Astrocyte of the cerebellum (primary cell): Measurements from ENCODE around the gene SRCAP.

ENCODE experiments used
- DNase-seq: peaks from one replicate; pipeline ENCODE4 v3.0.0-alpha.2; 2011; ENCODE audit warnings: low read depth
- H3K4me3 ChIP-seq: 2 replicates; pipeline ENCODE4 v1.5.1; 2011; ENCODE audit warnings: mild to moderate bottlenecking, low read depth, low read length, moderate library complexity
- CTCF ChIP-seq: IDR thresholded peaks from 2 replicates; pipeline ENCODE4 v1.5.1; 2012; ENCODE audit warnings: low read length, low read depth, moderate library complexity, mild to moderate bottlenecking; ENCODE audit errors: missing control alignments
- in situ Hi-C: cut with HindIII; loops from 2 replicates; pipeline ENCODE4 v1.10.0; 2017; ENCODE audit warnings: low sequenced_read_pairs

Gene SRCAP

GRCh38 chr16:30746638-30747175 lies 47.7 kb downstream of the SRCAP start:
- no peak for TF ChIP-seq CTCF
- no peak for DNase-seq
- no peak overlapping the region for H3K4me3 ChIP-seq
- in situ Hi-C loops = no loop called here

- H3K4me3 ChIP-seq = peak overlapping the region; percentile 67
- in situ Hi-C loops = no loop called here
- DNase-seq = no peak
- TF ChIP-seq CTCF = no peak
These were observed 48.4 kb downstream of the SRCAP start for GRCh38 chr16:30747331-30747730.

DNA sequence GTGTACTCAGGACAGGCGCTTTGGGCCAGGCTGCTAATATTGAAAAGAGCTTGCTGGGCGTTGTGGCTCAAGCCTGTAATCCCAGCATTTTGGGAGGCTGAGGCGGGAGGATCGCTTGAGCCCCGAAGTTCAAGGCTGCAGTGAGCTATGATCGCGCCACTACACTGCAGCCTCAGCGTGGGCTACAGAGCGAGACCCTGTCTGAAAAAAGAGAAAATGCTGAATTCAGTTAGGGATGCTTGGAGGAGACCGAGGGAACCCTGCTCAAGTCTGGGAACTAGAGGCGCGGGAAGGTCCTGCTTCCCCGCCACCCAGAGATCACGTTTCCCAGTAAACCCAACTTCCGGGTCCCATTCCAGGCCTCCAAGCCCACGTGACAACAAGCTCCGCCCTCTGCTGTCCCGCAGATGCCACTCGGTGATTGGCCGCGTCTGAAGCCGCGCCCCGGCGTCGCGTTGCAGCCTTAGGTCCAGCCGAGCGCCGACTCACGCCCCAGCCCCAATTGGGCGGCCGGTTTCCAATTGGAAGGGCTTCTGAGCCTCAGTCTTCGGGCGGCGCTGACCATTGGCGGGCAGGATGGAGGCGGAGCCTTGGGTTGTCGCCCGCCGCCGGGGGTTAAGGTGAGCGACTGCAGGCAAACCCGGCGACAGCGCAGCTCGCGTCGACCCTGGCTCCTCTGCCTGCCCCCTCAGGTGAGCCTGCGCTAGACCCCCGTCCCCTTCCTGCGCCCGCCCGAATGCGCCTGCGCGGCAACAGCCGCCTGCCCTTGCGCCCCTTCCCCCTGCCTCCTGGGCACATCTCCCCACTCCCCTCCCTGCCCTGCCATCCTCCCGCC lies 49.0 kb downstream of the SRCAP start, which contains the start of gene PHKG2:
TSS of gene PHKG2 (plus strand) at position 627 of the 835 bp plus-strand sequence. CDS start 396 bp downstream, outside the sequence.
- TF ChIP-seq CTCF = no peak
- H3K4me3 ChIP-seq = peak within 1 kb of the TSS; percentile 67
- peak; percentile 97 for DNase-seq
- in situ Hi-C loops = no loop called here

DNA sequence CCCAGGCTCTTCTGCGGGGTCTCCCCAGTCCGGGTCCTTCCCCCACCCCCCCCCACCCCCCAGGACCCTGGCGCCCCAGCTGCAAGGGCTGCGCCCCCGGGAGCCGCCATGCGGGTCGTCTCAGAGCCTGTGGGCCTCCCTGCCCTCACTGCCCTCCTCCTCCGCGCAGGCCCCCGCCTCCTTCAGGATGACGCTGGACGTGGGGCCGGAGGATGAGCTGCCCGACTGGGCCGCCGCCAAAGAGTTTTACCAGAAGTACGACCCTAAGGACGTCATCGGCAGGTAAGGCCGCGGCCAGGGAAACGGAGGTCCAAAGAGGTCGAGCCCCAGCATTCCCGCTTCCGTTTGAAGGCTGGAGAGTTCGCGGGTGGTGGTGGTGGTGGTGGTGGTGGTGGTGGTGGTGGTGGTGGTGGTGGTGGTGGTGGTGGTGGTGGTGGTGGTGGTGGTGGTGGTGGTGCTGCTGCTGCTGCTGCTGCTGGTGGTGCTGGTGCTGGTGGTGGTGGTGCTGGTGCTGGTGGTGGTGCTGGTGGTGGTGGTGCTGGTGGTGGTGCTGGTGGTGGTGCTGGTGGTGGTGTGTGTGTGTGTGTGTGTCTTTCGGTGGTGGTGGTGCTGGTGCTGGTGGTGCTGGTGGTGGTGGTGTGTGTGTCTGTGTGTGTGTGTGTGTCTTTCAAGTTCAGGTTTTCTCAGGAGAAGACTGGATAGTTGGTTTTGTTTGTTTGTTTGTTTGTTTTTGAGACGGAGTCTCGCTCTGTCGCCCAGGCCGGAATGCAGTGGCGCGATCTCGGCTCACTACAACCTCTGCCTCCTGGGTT lies 49.9 kb downstream of the SRCAP start:
- no peak for DNase-seq
- no peak for TF ChIP-seq CTCF
- peak overlapping the region; percentile 67 for H3K4me3 ChIP-seq

GRCh38 chr16:30750201-30750600 lies 51.2 kb downstream of the SRCAP start:
- no peak for DNase-seq
- no peak for TF ChIP-seq CTCF
- H3K4me3 ChIP-seq = no peak overlapping the region
- in situ Hi-C loops = loop anchor here (5.0 kb wide), 1 partner anchor 58 kb away; no protein-coding TSS in a partner anchor

More for the DNA sequence above, 49.9 kb downstream of the SRCAP start:
- in situ Hi-C loops = no loop called here

GRCh38 chr16:30750876-30751465 lies 52.0 kb downstream of the SRCAP start:
- no peak for TF ChIP-seq CTCF
- in situ Hi-C loops = loop anchor here (5.0 kb wide), 1 partner anchor 59 kb away; no protein-coding TSS in a partner anchor
- no peak overlapping the region for H3K4me3 ChIP-seq
- no peak for DNase-seq
